Measurements from ENCODE around the gene HSD17B12.

GRCh38 chr11:43879789-43880639 lies 199.5 kb downstream of the HSD17B12 start:
- no peak for TF ChIP-seq CTCF (IDR thresholded peaks at IDR 0.05; ENCODE audit: poor library complexity, severe bottlenecking)
- TF ChIP-seq TAF1 (IDR thresholded peaks at IDR 0.05; ENCODE audit: low read depth): no peak
- TF ChIP-seq RAD21 (conservative IDR thresholded peaks at IDR 0.05): no peak
- TF ChIP-seq POLR2AphosphoS5 (IDR thresholded peaks at IDR 0.05): no peak
- TF ChIP-seq SMC3 (conservative IDR thresholded peaks at IDR 0.05; ENCODE audit: poor library complexity): no peak
- TF ChIP-seq MXI1 (conservative IDR thresholded peaks at IDR 0.05; ENCODE audit: poor library complexity, severe bottlenecking): no peak
- no peak for TF ChIP-seq EZH2 (IDR thresholded peaks at IDR 0.05; ENCODE audit: borderline replicate concordance, insufficient read depth, low read length, poor library complexity, severe bottlenecking)

Data from neural cell (in vitro differentiated cells).